K562 (cell line): Measurements from ENCODE around the gene STOX1. TPM values are rescaled to one million over a fixed set of nuclear protein-coding genes. Genes with fewer than 3 reads are reported as not detected.

Experiments
- EGR1 ChIP-seq: fragments of 450-650 bp; conservative IDR thresholded peaks from 2 replicates; pipeline ENCODE4 v1.6.1; 2017; ENCODE audit warnings: mild to moderate bottlenecking
- FUS ChIP-seq: fragments of 200-400 bp; formaldehyde crosslinking; optimal IDR thresholded peaks from 2 replicates; pipeline ENCODE3; 2017; ENCODE audit warnings: low read depth, low read length
- MXI1 ChIP-seq: IDR thresholded peaks from 2 replicates; pipeline ENCODE4 v1.6.1; 2011; ENCODE audit warnings: low read depth, mild to moderate bottlenecking, improper control_type of control experiment, low read length
- PHF20 ChIP-seq: fragments of 450-650 bp; IDR thresholded peaks from 2 replicates; pipeline ENCODE4 v1.6.1; 2018; ENCODE audit not compliant: partially characterized antibody
- PHF8 ChIP-seq: fragments of 200-600 bp; sonication (generic); IDR thresholded peaks from 2 replicates; pipeline ENCODE4 v1.6.1; 2012; ENCODE audit warnings: mixed run types, mild to moderate bottlenecking, inconsistent platforms, low read length, moderate library complexity, borderline replicate concordance
- PTRF ChIP-seq: fragments of 450-650 bp; IDR thresholded peaks from 2 replicates; pipeline ENCODE4 v1.6.1; 2016; ENCODE audit warnings: mild to moderate bottlenecking, missing genetic modification characterization, missing compliant biosample characterization
- RFX7 ChIP-seq: fragments of 250-450 bp; sonication (Bioruptor Pico); IDR thresholded peaks from 2 replicates; pipeline ENCODE4 v1.5.1; 2021; ENCODE audit warnings: mild to moderate bottlenecking
- polyA plus RNA-seq, 8 experiments: library from polyadenylated mRNA; depleted of rRNA in 4 of 8; stranded (reverse) in 5 of 8; unstranded in 3 of 8; fragments of >200 nt; fragmentation: Nextera tagmentation in 2 of 8; fragmentation: Illumina TruSeq in 1 of 8; extraction: Ambion mirVana in 2 of 8; extraction: Trizol in 1 of 8; gene quantifications; 2 replicates each; pipeline versions ENCODE4 v1.2.1 to v1.2.3, GENCODE V29; 2011 to 2014; ENCODE audit warnings: inconsistent platforms in 1 of 8, missing spikeins in 1 of 8
- total RNA-seq, 7 experiments: library from RNA; depleted of rRNA in 6 of 7; stranded (reverse); fragments of >200 nt in 6 of 7; fragmentation: Illumina TruSeq in 2 of 7; extraction: Trizol in 2 of 7; gene quantifications; 2 replicates each; pipeline versions ENCODE4 v1.2.1 to v1.2.3, GENCODE V29; 2011 to 2021; ENCODE audit warnings: low replicate concordance in 1 of 7
- TF ChIP-seq, protein P1 (sequence below): fragments of 450-650 bp; IDR thresholded peaks from 2 replicates; pipeline ENCODE4 v1.6.1; 2016; ENCODE audit warnings: low read depth
- TF ChIP-seq, protein P2 (sequence below): conservative IDR thresholded peaks from 2 replicates; pipeline ENCODE4 v1.6.1; 2011; ENCODE audit warnings: low read depth, mild to moderate bottlenecking, low read length; ENCODE audit not compliant: control insufficient read depth

Gene STOX1
- total and polyA plus RNA-seq, 9 of the 15 experiments (the other 6 are each of a cell fraction or from before 2014, with no cell fraction given), result 0.09 to 0.87 (median 0.29) TPM

DNA sequence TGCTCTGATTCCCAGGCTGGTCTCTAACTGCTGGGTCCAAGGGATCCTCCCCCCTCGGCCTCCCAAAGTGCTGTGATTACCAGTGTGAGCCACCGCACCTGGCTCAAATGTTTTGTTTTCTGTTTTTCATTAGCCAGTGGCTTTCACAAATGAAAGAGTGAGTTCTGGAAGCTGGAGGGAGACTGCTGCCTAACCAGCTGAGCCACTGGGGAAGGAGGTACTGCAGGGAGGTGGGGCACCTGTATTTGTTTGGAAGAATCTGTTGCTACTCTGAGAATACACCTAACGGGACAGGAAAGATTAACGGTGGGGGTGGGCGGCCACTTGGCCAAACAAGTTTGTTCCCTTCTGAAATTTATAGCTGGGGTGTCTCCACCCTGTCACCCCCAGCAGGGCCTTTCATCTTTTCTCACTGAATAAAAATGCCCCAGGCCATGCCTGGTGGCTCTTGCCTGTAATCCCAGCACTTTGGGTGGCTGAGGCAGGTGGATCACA, 4.7 kb downstream of the STOX1 start (continued):
- TF ChIP-seq, protein P1, sequence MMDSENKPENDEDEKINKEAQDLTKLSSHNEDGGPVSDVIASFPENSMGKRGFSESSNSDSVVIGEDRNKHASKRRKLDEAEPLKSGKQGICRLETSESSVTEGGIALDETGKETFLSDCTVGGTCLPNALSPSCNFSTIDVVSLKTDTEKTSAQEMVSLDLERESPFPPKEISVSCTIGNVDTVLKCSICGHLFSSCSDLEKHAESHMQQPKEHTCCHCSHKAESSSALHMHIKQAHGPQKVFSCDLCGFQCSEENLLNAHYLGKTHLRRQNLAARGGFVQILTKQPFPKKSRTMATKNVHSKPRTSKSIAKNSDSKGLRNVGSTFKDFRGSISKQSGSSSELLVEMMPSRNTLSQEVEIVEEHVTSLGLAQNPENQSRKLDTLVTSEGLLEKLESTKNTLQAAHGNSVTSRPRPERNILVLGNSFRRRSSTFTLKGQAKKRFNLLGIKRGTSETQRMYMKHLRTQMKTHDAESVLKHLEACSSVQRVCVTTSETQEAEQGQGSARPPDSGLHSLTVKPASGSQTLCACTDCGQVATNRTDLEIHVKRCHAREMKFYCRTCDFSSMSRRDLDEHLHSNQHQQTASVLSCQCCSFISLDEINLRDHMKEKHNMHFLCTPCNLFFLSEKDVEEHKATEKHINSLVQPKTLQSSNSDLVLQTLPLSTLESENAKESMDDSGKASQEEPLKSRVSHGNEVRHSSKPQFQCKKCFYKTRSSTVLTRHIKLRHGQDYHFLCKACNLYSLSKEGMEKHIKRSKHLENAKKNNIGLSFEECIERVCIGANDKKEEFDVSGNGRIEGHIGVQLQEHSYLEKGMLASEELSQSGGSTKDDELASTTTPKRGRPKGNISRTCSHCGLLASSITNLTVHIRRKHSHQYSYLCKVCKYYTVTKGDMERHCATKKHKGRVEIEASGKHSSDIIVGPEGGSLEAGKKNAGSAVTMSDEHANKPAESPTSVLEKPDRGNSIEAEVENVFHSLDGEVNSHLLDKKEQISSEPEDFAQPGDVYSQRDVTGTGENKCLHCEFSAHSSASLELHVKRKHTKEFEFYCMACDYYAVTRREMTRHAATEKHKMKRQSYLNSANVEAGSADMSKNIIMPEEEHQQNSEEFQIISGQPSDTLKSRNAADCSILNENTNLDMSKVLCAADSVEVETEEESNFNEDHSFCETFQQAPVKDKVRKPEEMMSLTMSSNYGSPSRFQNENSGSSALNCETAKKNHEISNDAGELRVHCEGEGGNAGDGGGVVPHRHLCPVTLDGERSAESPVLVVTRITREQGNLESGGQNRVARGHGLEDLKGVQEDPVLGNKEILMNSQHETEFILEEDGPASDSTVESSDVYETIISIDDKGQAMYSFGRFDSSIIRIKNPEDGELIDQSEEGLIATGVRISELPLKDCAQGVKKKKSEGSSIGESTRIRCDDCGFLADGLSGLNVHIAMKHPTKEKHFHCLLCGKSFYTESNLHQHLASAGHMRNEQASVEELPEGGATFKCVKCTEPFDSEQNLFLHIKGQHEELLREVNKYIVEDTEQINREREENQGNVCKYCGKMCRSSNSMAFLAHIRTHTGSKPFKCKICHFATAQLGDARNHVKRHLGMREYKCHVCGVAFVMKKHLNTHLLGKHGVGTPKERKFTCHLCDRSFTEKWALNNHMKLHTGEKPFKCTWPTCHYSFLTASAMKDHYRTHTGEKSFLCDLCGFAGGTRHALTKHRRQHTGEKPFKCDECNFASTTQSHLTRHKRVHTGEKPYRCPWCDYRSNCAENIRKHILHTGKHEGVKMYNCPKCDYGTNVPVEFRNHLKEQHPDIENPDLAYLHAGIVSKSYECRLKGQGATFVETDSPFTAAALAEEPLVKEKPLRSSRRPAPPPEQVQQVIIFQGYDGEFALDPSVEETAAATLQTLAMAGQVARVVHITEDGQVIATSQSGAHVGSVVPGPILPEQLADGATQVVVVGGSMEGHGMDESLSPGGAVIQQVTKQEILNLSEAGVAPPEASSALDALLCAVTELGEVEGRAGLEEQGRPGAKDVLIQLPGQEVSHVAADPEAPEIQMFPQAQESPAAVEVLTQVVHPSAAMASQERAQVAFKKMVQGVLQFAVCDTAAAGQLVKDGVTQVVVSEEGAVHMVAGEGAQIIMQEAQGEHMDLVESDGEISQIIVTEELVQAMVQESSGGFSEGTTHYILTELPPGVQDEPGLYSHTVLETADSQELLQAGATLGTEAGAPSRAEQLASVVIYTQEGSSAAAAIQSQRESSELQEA, result no peak
- TF ChIP-seq MXI1 (no peak), PTRF (no peak), FUS (no peak), RFX7 (no peak), PHF8 (no peak), PHF20 (no peak), EGR1 (no peak)
- TF ChIP-seq, protein P2, sequence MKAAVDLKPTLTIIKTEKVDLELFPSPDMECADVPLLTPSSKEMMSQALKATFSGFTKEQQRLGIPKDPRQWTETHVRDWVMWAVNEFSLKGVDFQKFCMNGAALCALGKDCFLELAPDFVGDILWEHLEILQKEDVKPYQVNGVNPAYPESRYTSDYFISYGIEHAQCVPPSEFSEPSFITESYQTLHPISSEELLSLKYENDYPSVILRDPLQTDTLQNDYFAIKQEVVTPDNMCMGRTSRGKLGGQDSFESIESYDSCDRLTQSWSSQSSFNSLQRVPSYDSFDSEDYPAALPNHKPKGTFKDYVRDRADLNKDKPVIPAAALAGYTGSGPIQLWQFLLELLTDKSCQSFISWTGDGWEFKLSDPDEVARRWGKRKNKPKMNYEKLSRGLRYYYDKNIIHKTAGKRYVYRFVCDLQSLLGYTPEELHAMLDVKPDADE, result no peak
